HL-60 (cell line): ENCODE data around the gene TRAF3IP1.

Experiments
- CTCF ChIP-seq: IDR thresholded peaks from one replicate; pipeline ENCODE4 v1.5.1; 2011; ENCODE audit warnings: low read length, control low read depth, inconsistent platforms; ENCODE audit not compliant: insufficient read depth
- GABPA ChIP-seq: IDR thresholded peaks from 2 replicates; pipeline ENCODE4 v1.6.1; 2012; ENCODE audit warnings: low read depth
- POLR2AphosphoS5 ChIP-seq: IDR thresholded peaks from 2 replicates; pipeline ENCODE4 v1.6.1; 2012; ENCODE audit warnings: low read depth

- TF ChIP-seq CTCF (no peak), POLR2AphosphoS5 (no peak), GABPA (no peak)
Measured at GRCh38 chr2:238334885-238335284, 14.6 kb downstream of the TRAF3IP1 start.
